GM12865 (cell line): Measurements from ENCODE around the gene WEE1.
A peak's percentile ranks its signal among the peaks of the same experiment; 100 is the strongest.

ENCODE experiments used
- DNase-seq: peaks from one replicate; pipeline ENCODE4 v3.0.0; 2010; ENCODE audit warnings: low read depth
- H3K4me3 ChIP-seq: 2 replicates; pipeline ENCODE4 v1.5.1; 2011; ENCODE audit warnings: mild to moderate bottlenecking, low read depth, low read length, control low read depth
- TF ChIP-seq, protein P1 (sequence below): IDR thresholded peaks from 2 replicates; pipeline ENCODE4 v1.5.1; 2011; ENCODE audit warnings: low read length, control low read depth, low read depth, inconsistent platforms; ENCODE audit not compliant: insufficient read depth; ENCODE audit errors: missing control alignments

Gene WEE1

DNA sequence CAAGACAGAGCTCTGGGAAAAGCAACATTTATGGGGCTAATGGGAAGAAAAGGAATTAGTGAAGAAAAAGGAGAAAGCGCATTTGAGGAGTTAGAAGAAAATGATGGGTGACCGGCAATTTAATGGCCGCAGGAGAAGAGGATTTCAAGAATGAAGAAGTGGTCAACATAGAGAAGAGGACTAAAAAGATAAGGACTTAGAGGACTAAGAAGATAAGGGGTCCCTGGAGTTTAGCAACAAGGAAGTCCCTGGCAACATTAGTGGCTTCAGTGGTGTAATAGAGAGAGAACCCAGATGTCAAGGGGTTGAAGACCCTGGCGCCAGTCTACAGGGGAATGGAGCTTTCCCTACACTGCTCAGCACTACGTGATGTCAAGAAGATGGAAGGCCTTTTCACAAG lies 32.3 kb downstream of the WEE1 start:
- H3K4me3 ChIP-seq, result no peak overlapping the region
- DNase-seq, result no peak
- TF ChIP-seq, protein P1, sequence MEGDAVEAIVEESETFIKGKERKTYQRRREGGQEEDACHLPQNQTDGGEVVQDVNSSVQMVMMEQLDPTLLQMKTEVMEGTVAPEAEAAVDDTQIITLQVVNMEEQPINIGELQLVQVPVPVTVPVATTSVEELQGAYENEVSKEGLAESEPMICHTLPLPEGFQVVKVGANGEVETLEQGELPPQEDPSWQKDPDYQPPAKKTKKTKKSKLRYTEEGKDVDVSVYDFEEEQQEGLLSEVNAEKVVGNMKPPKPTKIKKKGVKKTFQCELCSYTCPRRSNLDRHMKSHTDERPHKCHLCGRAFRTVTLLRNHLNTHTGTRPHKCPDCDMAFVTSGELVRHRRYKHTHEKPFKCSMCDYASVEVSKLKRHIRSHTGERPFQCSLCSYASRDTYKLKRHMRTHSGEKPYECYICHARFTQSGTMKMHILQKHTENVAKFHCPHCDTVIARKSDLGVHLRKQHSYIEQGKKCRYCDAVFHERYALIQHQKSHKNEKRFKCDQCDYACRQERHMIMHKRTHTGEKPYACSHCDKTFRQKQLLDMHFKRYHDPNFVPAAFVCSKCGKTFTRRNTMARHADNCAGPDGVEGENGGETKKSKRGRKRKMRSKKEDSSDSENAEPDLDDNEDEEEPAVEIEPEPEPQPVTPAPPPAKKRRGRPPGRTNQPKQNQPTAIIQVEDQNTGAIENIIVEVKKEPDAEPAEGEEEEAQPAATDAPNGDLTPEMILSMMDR, result no peak

DNA sequence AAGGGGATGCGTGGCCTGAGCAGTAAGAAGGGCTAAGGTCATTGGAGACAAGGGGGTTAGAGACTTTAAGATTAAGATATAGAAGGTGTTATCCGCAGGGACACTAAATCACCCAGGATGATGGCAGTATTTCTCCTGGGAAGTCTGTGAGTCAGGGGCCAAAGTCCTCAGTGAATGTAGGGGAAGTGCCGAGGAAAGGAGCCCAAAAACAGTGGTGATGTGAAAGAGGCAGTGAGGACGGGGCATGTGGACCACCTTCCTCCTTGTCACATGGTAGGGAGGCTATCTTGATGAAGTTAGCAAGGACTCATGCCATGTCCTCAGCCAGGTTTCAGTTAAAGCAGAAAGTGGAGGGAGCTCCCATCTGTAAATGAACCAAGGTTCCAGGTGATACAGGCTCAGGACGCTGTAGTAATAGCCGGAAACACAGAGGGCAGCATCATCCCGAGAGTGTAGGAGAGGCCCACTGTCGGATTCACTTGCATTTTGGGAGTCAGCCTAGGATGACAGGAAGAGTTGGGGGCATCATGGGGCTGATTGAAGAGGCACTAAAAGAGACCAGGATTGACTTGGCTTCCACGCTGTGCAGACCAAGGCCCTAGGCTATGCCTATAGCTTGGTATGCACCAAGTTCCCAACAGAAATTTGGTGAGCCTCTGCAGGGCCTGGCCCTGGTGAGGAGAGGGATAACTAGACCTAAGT lies 33.5 kb downstream of the WEE1 start:
- DNase-seq, result no peak
- TF ChIP-seq, protein P1, result no peak
- H3K4me3 ChIP-seq, result no peak overlapping the region

GRCh38 chr11:9607511-9607899 lies 34.0 kb downstream of the WEE1 start:
- no peak overlapping the region for H3K4me3 ChIP-seq
- DNase-seq, result no peak
- TF ChIP-seq, protein P1, result no peak

GRCh38 chr11:9609002-9609759 lies 35.7 kb downstream of the WEE1 start:
- no peak overlapping the region for H3K4me3 ChIP-seq
- peak; percentile 17 for DNase-seq
- TF ChIP-seq, protein P1, result no peak

DNA sequence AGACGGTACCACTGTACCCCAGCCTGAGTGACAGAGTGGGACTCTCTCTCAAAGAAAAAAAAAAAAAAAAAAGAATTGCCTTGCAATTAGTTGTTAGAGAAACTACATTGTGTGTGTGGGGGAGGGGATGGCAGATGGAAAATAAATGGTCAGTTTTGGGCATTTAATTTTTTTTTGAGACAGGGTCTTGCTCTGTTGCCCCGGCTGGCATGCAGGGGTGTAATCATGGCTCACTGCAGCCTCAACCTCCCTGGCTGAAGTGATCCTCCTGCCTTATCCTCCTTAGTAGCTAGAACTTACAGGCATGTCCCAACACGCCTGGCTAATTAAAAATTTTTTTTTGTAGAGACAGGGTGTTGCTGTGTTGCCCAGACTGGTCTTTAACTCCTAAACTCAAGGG lies 36.4 kb downstream of the WEE1 start:
- no peak overlapping the region for H3K4me3 ChIP-seq
- TF ChIP-seq, protein P1, result no peak
- no peak for DNase-seq

DNA sequence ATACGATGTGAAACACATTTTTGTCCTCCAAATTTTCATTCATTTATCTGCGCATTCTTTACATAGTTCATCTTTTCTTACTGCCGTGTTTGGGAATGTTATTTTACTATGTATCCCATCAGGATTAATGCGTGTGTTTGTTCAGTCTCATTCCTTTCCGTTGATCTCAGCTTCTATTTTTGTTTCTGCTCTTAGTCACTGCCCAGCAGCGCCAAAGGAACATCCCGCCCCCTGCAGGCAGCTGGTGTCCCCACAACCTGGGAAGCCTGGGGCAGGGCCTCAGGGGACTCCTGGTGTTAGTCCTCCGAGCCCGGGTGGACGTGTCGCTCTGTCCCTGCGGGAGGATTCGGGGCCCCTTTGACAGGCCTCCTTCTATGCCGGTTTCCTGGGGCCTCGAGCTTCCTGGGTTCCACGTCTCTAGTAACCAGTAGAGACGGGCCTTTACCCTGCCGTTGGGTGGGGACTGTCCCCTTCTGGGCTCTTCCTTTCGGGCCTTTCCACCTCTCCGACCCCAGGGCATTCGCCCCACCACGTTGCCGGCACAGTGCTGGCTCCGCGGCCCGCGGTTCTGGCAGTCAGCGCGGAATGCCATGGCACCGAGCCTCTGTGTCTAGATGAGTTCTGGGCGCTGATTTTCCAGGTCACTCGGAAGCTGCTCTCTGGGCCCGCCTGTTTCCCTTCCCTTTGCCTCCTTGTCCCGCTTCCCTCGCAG lies 39.8 kb downstream of the WEE1 start:
- DNase-seq, result peak; percentile 93
- peak overlapping the region; percentile 60 for H3K4me3 ChIP-seq
- TF ChIP-seq, protein P1, result peak; percentile 96
